ENCODE measurements around the gene ERV3-1. TPM values are rescaled to one million over a fixed set of nuclear protein-coding genes. Genes with fewer than 3 reads are reported as not detected.
A peak's percentile ranks its signal among the peaks of the same experiment; 100 is the strongest.

Gene ERV3-1
- total RNA-seq, 2 experiments from 2014 or later = 16.6 to 17.2 TPM

- Mint-ChIP-seq H3K4me1 (ENCODE audit: low read depth) (peaks cover 50% of the 10 kb centered on the region), H3K9me3 (peaks cover 6% of the 10 kb centered on the region), H3K27ac (peak overlapping the region; percentile 88), H3K27me3 (no peaks in the 10 kb centered on the region), H3K36me3 (ENCODE audit: low read depth) (peaks cover 71% of the 10 kb centered on the region), H3K4me3 (peak overlapping the region; percentile 96)
- Histone ChIP-seq H3K4me1 (ENCODE audit: insufficient read depth, low read length) (peaks cover 21% of the 10 kb centered on the region), H3K9me3 (ENCODE audit: control insufficient read depth in 1 of 2, insufficient read depth in 1 of 2, low read length in 2 of 2) (peaks cover 5 to 18% of the 10 kb centered on the region in 2 experiments), H3K27ac (ENCODE audit: low read depth in 1 of 2, low read length in 2 of 2) (no peak overlapping the region), H3K4me3 (ENCODE audit: low read length) (no peak overlapping the region), H3K36me3 (ENCODE audit: insufficient read depth, low read length) (peaks cover 11% of the 10 kb centered on the region), H3K27me3 (ENCODE audit: control insufficient read depth in 1 of 2, insufficient read depth in 2 of 2, low read length in 2 of 2) (no peaks in the 10 kb centered on the region)
- CTCF ChIA-PET = no interaction called here
- no peak for ATAC-seq (ENCODE audit: poor library complexity)
- intact Hi-C loops (cut with DNase I, micrococcal nuclease) = loop anchor here (5.0 to 10.0 kb wide), 7 partner anchors 80 to 1080 kb away; partner anchors contain the start of genes ZNF107 (in 1 of the 2), ZNF138 (in 1 of the 2), ZNF736 (in 1 of the 2) and ZNF92 (in 1 of the 2)
- TF ChIP-seq CTCF (IDR thresholded peaks at IDR 0.05) = no peak
- no peak for DNase-seq
- POLR2A ChIA-PET = interaction anchor here (4.6 kb wide), 1 partner anchor 34 kb away, joined by 61 read pairs; no protein-coding TSS in a partner anchor
Observed at GRCh38 chr7:65004575-65004974, 1.9 kb downstream of the ERV3-1 start.

- H3K36me3 Mint-ChIP-seq (ENCODE audit: low read depth) = peaks cover 86% of the 10 kb centered on the region
- no peak for DNase-seq
- Histone ChIP-seq H3K27ac (ENCODE audit: low read depth in 1 of 2, low read length in 2 of 2) (no peak overlapping the region), H3K9me3 (ENCODE audit: control insufficient read depth in 1 of 2, insufficient read depth in 1 of 2, low read length in 2 of 2) (peaks cover 12 to 30% of the 10 kb centered on the region in 2 experiments), H3K4me3 (ENCODE audit: low read length) (no peak overlapping the region), H3K27me3 (ENCODE audit: control insufficient read depth in 1 of 2, insufficient read depth in 2 of 2, low read length in 2 of 2) (no peaks in the 10 kb centered on the region), H3K36me3 (ENCODE audit: insufficient read depth, low read length) (peaks cover 21% of the 10 kb centered on the region), H3K4me1 (ENCODE audit: insufficient read depth, low read length) (peaks cover 21% of the 10 kb centered on the region)
- peaks cover 50% of the 10 kb centered on the region for H3K4me1 Mint-ChIP-seq (ENCODE audit: low read depth)
- ChIA-PET POLR2A (interaction anchor here (0.6 to 0.7 kb wide), 2 partner anchors 35 to 362 kb away, joined by 3 read pairs; no protein-coding TSS in a partner anchor), CTCF (no interaction called here)
- peaks cover 16% of the 10 kb centered on the region for H3K9me3 Mint-ChIP-seq
- H3K27me3 Mint-ChIP-seq = no peaks in the 10 kb centered on the region
- no peak for ATAC-seq (ENCODE audit: poor library complexity)
- no peak overlapping the region for H3K27ac Mint-ChIP-seq
- TF ChIP-seq CTCF (IDR thresholded peaks at IDR 0.05) = no peak
- peak overlapping the region; percentile 58 for H3K4me3 Mint-ChIP-seq
- intact Hi-C loops (cut with DNase I, micrococcal nuclease) = loop anchor here (5.0 to 10.0 kb wide), 7 partner anchors 82 to 1078 kb away; partner anchors contain the start of genes ZNF107 (in 1 of the 2), ZNF138 (in 1 of the 2), ZNF736 (in 1 of the 2) and ZNF92 (in 1 of the 2)
Observed at GRCh38 chr7:65002972-65003585, 3.4 kb downstream of the ERV3-1 start.

- DNase-seq (no peak), ATAC-seq (ENCODE audit: poor library complexity) (no peak)
- Mint-ChIP-seq H3K27me3 (no peaks in the 10 kb centered on the region), H3K9me3 (peaks cover 23% of the 10 kb centered on the region), H3K4me3 (no peak overlapping the region), H3K36me3 (ENCODE audit: low read depth) (peaks cover 98% of the 10 kb centered on the region), H3K27ac (no peak overlapping the region), H3K4me1 (ENCODE audit: low read depth) (peaks cover 40% of the 10 kb centered on the region)
- no peaks in the 10 kb centered on the region for H3K27me3 ChIP-seq (ENCODE audit: control insufficient read depth in 1 of 2, insufficient read depth in 2 of 2, low read length in 2 of 2)
- intact Hi-C loops (cut with DNase I, micrococcal nuclease) = loop anchor here (5.0 to 10.0 kb wide), 7 partner anchors 83 to 1077 kb away; partner anchors contain the start of genes ZNF107 (in 1 of the 2), ZNF138 (in 1 of the 2), ZNF736 (in 1 of the 2) and ZNF92 (in 1 of the 2)
- peaks cover 24 to 47% of the 10 kb centered on the region in 2 experiments for H3K9me3 ChIP-seq (ENCODE audit: control insufficient read depth in 1 of 2, insufficient read depth in 1 of 2, low read length in 2 of 2)
- no peak overlapping the region for H3K4me3 ChIP-seq (ENCODE audit: low read length)
- no peak for TF ChIP-seq CTCF (IDR thresholded peaks at IDR 0.05)
- no peak overlapping the region for H3K27ac ChIP-seq (ENCODE audit: low read depth in 1 of 2, low read length in 2 of 2)
- POLR2A ChIA-PET = no interaction called here
- CTCF ChIA-PET = interaction anchor here (1.1 kb wide), 1 partner anchor 104 kb away, joined by 3 read pairs; no protein-coding TSS in a partner anchor
- peaks cover 14% of the 10 kb centered on the region for H3K4me1 ChIP-seq (ENCODE audit: insufficient read depth, low read length)
- H3K36me3 ChIP-seq (ENCODE audit: insufficient read depth, low read length) = peaks cover 21% of the 10 kb centered on the region
Observed at GRCh38 chr7:65001291-65001814, 5.1 kb downstream of the ERV3-1 start.

Measured in CD4-positive, alpha-beta T cell (primary cell).